Forelimb muscle (tissue), 1 donor: ENCODE measurements around the gene ETFA. TPM values are rescaled to one million over a fixed set of nuclear protein-coding genes. Genes with fewer than 3 reads are reported as not detected.
A peak's percentile ranks its signal among the peaks of the same experiment; 100 is the strongest.

Source experiments
- DNase-seq: peaks from one replicate; pipeline ENCODE4 v3.0.0-alpha.2; 2013; ENCODE audit warnings: low read depth
- polyA plus RNA-seq: library from polyadenylated mRNA; unstranded; fragments of 120-200 nt; gene quantifications from one replicate; pipeline ENCODE4 v1.2.1, GENCODE V29; 2013; ENCODE audit not compliant: insufficient read length

ETFA gene
- polyA plus RNA-seq, 1 donor, result 113 TPM

GRCh38 chr15:76197703-76198455, 113.4 kb downstream of the ETFA start:
- no peak for DNase-seq

GRCh38 chr15:76196269-76197231, 114.7 kb downstream of the ETFA start:
- no peak for DNase-seq

- DNase-seq, result no peak
These were observed 115.6 kb downstream of the ETFA start for GRCh38 chr15:76195506-76196268.

- DNase-seq, result no peak
These were observed 117.3 kb downstream of the ETFA start for GRCh38 chr15:76193934-76194333.

GRCh38 chr15:76192715-76193114, 118.6 kb downstream of the ETFA start:
- DNase-seq, result no peak

- no peak for DNase-seq
These were observed 119.6 kb downstream of the ETFA start for GRCh38 chr15:76191539-76192244.

- DNase-seq, result peak; percentile 24
These were observed 120.3 kb downstream of the ETFA start for GRCh38 chr15:76190751-76191538.

- no peak for DNase-seq
These were observed 121.2 kb downstream of the ETFA start for GRCh38 chr15:76190070-76190564.

GRCh38 chr15:76189106-76189505, 122.2 kb downstream of the ETFA start:
- no peak for DNase-seq

- no peak for DNase-seq
These were observed 124.1 kb downstream of the ETFA start for GRCh38 chr15:76187163-76187562.

GRCh38 chr15:76185716-76186115, 125.6 kb downstream of the ETFA start:
- DNase-seq, result no peak

- DNase-seq, result no peak
These were observed 126.6 kb downstream of the ETFA start for GRCh38 chr15:76184650-76185035.

- DNase-seq, result no peak
These were observed 127.2 kb downstream of the ETFA start for GRCh38 chr15:76183930-76184649.

GRCh38 chr15:76181705-76182107, 129.6 kb downstream of the ETFA start:
- no peak for DNase-seq

GRCh38 chr15:76180321-76180720, 130.9 kb downstream of the ETFA start:
- no peak for DNase-seq

GRCh38 chr15:76179023-76179422, 132.2 kb downstream of the ETFA start:
- no peak for DNase-seq

- DNase-seq, result no peak
These were observed 132.8 kb downstream of the ETFA start for GRCh38 chr15:76178296-76179000.

GRCh38 chr15:76177491-76178040, 133.7 kb downstream of the ETFA start:
- no peak for DNase-seq
